T-cell (primary cell): ENCODE measurements around the gene SCGB1C1. TPM values are rescaled to one million over a fixed set of nuclear protein-coding genes. Genes with fewer than 3 reads are reported as not detected.

Experiments used
- ATAC-seq, 4 experiments: fragments of 200-7000 bp in 3 of 4; fragments of 150-1000 bp in 1 of 4; cut with Tn5 transposase; replicated peaks in 1 of 4; 1 replicate in 3 of 4; 2 replicates in 1 of 4; pipeline ENCODE4 v1.10.0; 2021; ENCODE audit warnings: moderate library complexity in 3 of 4, mild to moderate bottlenecking in 2 of 4, moderate number of reproducible peaks in 1 of 4
- CTCF ChIA-PET, 2 donors: fragments of 300-600 bp; sonication (Branson Sonifier 250); formaldehyde crosslinking; loops; one replicate each; lab custom pipeline; 2022; ENCODE audit warnings: antibody characterized with exemption in 2 of 2; lab: Charles Lee
- POLR2A ChIA-PET, 2 donors: fragments of 300-600 bp; sonication (Branson Sonifier 250); formaldehyde crosslinking; loops; one replicate each; lab custom pipeline; 2022; ENCODE audit warnings: antibody characterized with exemption in 2 of 2; lab: Charles Lee
- DNase-seq, 35 experiments: peaks; one replicate each; pipeline versions ENCODE4 v3.0.0 to v3.0.0-alpha.2; 2013 to 2023
- H3K27ac ChIP-seq: one replicate; pipeline ENCODE4 v1.5.1; 2013; ENCODE audit warnings: low read length
- H3K27me3 ChIP-seq, 2 experiments: replicated peaks in 1 of 2; 1 replicate in 1 of 2; 2 replicates in 1 of 2; pipeline versions ENCODE4 v1.6.1 to v1.7.0; 2013; ENCODE audit warnings: low read length in 1 of 2, mixed read lengths in 1 of 2; ENCODE audit not compliant: control insufficient read depth in 2 of 2, insufficient read depth in 2 of 2; ENCODE audit errors: extremely low read depth in 1 of 2
- H3K36me3 ChIP-seq, 2 donors: 1 replicate in 1 of 2; 2 replicates in 1 of 2; pipeline versions ENCODE4 v1.6.1 to v1.7.0; 2013; ENCODE audit warnings: low read length in 1 of 2; ENCODE audit not compliant: control insufficient read depth in 2 of 2, insufficient read depth in 1 of 2; ENCODE audit errors: extremely low read depth in 1 of 2
- H3K4me1 ChIP-seq, 2 experiments: 1 replicate in 1 of 2; 2 replicates in 1 of 2; pipeline versions ENCODE4 v1.6.1 to v1.7.0; 2013; ENCODE audit warnings: low read length in 2 of 2, mixed read lengths in 1 of 2; ENCODE audit not compliant: insufficient read depth in 2 of 2, control insufficient read depth in 1 of 2; ENCODE audit errors: extremely low read depth in 1 of 2
- H3K4me3 ChIP-seq, 2 donors: 1 replicate in 1 of 2; 2 replicates in 1 of 2; pipeline versions ENCODE4 v1.5.1 to v1.7.0; 2013; ENCODE audit warnings: mild to moderate bottlenecking in 2 of 2, low read length in 1 of 2, moderate library complexity in 1 of 2; ENCODE audit not compliant: control insufficient read depth in 1 of 2; ENCODE audit errors: extremely low read depth in 1 of 2
- H3K9me3 ChIP-seq: 2 replicates; pipeline ENCODE4 v1.7.0; 2013
- H3K27ac Mint-ChIP-seq, 2 donors: one replicate each; pipeline ENCODE4 v1.8.0; 2020 to 2021; ENCODE audit warnings: mild to moderate bottlenecking in 2 of 2, mixed read lengths in 2 of 2
- H3K27me3 Mint-ChIP-seq, 2 donors: one replicate each; pipeline ENCODE4 v1.8.0; 2021 to 2022; ENCODE audit warnings: mixed read lengths in 2 of 2
- H3K36me3 Mint-ChIP-seq: one replicate; pipeline ENCODE4 v1.8.0; 2021; ENCODE audit warnings: mixed read lengths
- H3K4me1 Mint-ChIP-seq, 3 donors: one replicate each; pipeline ENCODE4 v1.8.0; 2020 to 2022; ENCODE audit warnings: mixed read lengths in 3 of 3, mild to moderate bottlenecking in 1 of 3
- H3K4me3 Mint-ChIP-seq, 3 donors: one replicate each; pipeline ENCODE4 v1.8.0; 2020 to 2022; ENCODE audit warnings: mild to moderate bottlenecking in 3 of 3, mixed read lengths in 3 of 3, moderate library complexity in 3 of 3
- H3K9me3 Mint-ChIP-seq, 3 donors: one replicate each; pipeline ENCODE4 v1.8.0; 2020 to 2022; ENCODE audit warnings: mixed read lengths in 3 of 3
- WGBS: methylation state at CpG from one replicate; pipeline ENCODE4 v1.1.5; 2013; ENCODE audit warnings: missing lambda C conversion rate; ENCODE audit not compliant: insufficient coverage; 5-methylcytosine and 5-hydroxymethylcytosine counted together
- total RNA-seq, 35 experiments: library from RNA in 6 of 35; stranded (reverse) in 6 of 35; fragments of 120-200 nt in 1 of 35; gene quantifications; one replicate each; pipeline versions ENCODE4 v1.2.1 to v1.2.4 and lab custom pipeline; 2013 to 2026

SCGB1C1 gene
- total RNA-seq, 5 donors from 2014 or later (not counting 1 experiment from before 2014, with no cell fraction given): not detected

- peak in 1 of 35 experiments; percentile 11 for DNase-seq
Observed at GRCh38 chr11:204587-205109, 11.8 kb downstream of the SCGB1C1 start.

GRCh38 chr11:205221-206001 is 12.5 kb downstream of the SCGB1C1 start:
- no peak for ATAC-seq
- peak overlapping the region; percentile 85 to 99 (median 96) for H3K4me3 Mint-ChIP-seq
- no peaks in the 10 kb centered on the region for H3K27me3 Mint-ChIP-seq
- DNase-seq: no peak
- no peaks in the 10 kb centered on the region for H3K27me3 ChIP-seq
- H3K4me1 Mint-ChIP-seq: peaks cover 53 to 69% (median 66%) of the 10 kb centered on the region in 3 donors
- no peak overlapping the region for H3K27ac ChIP-seq
- H3K36me3 Mint-ChIP-seq: peaks cover 26% of the 10 kb centered on the region
- peaks cover 23 to 78% of the 10 kb centered on the region in 2 experiments for H3K4me1 ChIP-seq
- no peaks in the 10 kb centered on the region for H3K9me3 ChIP-seq
- ChIA-PET POLR2A (no interaction called here), CTCF (no interaction called here)
- peak overlapping the region; percentile 55 to 99 for H3K27ac Mint-ChIP-seq
- 97% methylated on average over 14 of the region's 16 CpGs for WGBS
- no peaks in the 10 kb centered on the region for H3K9me3 Mint-ChIP-seq
- H3K4me3 ChIP-seq: no peak overlapping the region
- peaks cover 0 to 42% of the 10 kb centered on the region in 2 donors for H3K36me3 ChIP-seq

More at GRCh38 chr11:204587-205109, 11.8 kb downstream of the SCGB1C1 start:
- 93% methylated on average over 10 of the region's 12 CpGs for WGBS
- peak overlapping the region in 1 of 3 donors; percentile 96 for H3K4me3 Mint-ChIP-seq
- no peaks in the 10 kb centered on the region for H3K9me3 ChIP-seq
- H3K27ac Mint-ChIP-seq: no peak overlapping the region
- CTCF ChIA-PET: no interaction called here
- H3K9me3 Mint-ChIP-seq: no peaks in the 10 kb centered on the region
- no peak overlapping the region for H3K27ac ChIP-seq
- H3K27me3 ChIP-seq: no peaks in the 10 kb centered on the region
- POLR2A ChIA-PET: no interaction called here
- H3K36me3 Mint-ChIP-seq: peaks cover 22% of the 10 kb centered on the region
- H3K4me3 ChIP-seq: no peak overlapping the region
- peaks cover 0 to 38% of the 10 kb centered on the region in 2 donors for H3K36me3 ChIP-seq
- ATAC-seq: no peak
- H3K4me1 ChIP-seq: peaks cover 20 to 70% of the 10 kb centered on the region in 2 experiments
- no peaks in the 10 kb centered on the region for H3K27me3 Mint-ChIP-seq
- peaks cover 46 to 61% (median 59%) of the 10 kb centered on the region in 3 donors for H3K4me1 Mint-ChIP-seq

GRCh38 chr11:206002-206384 is 13.1 kb downstream of the SCGB1C1 start:
- peaks cover 54 to 71% (median 69%) of the 10 kb centered on the region in 3 donors for H3K4me1 Mint-ChIP-seq
- peak overlapping the region; percentile 97 to 99 for H3K27ac Mint-ChIP-seq
- 90% methylated on average over 2 of the region's 7 CpGs for WGBS
- Histone ChIP-seq H3K4me3 (peak overlapping the region; percentile 86 to 89), H3K36me3 (peaks cover under 1 to 43% of the 10 kb centered on the region in 2 donors), H3K27me3 (no peaks in the 10 kb centered on the region), H3K9me3 (no peaks in the 10 kb centered on the region), H3K27ac (peak overlapping the region; percentile 68), H3K4me1 (peaks cover 23 to 83% of the 10 kb centered on the region in 2 experiments)
- DNase-seq: no peak
- no peak for ATAC-seq
- peaks cover 21% of the 10 kb centered on the region for H3K36me3 Mint-ChIP-seq
- H3K4me3 Mint-ChIP-seq: peak overlapping the region; percentile 85 to 99 (median 96)
- ChIA-PET POLR2A (no interaction called here), CTCF (interaction anchor here in 1 of 2 donors (1.3 kb wide), 1 partner anchor 45 kb away, joined by 5 read pairs; no protein-coding TSS in a partner anchor)
- H3K9me3 Mint-ChIP-seq: no peaks in the 10 kb centered on the region
- no peaks in the 10 kb centered on the region for H3K27me3 Mint-ChIP-seq

- WGBS: 3% methylated on average over 37 of the region's 39 CpGs
- ChIA-PET POLR2A (interaction anchor here (0.6 to 1.5 kb wide), 6 partner anchors 29 to 1643 kb away, joined by 3 to 4 read pairs (median 4); partner anchors contain the start of gene RNH1 (in 1 of the 2)), CTCF (interaction anchor here in 1 of 2 donors (0.8 to 1.3 kb wide), 6 partner anchors 30 to 242 kb away, joined by 3 to 5 read pairs (median 4); partner anchors contain the start of gene PSMD13)
- Histone ChIP-seq H3K9me3 (no peaks in the 10 kb centered on the region), H3K4me3 (peak overlapping the region; percentile 86 to 89), H3K4me1 (peaks cover 21 to 82% of the 10 kb centered on the region in 2 experiments), H3K27me3 (no peaks in the 10 kb centered on the region), H3K27ac (peak overlapping the region; percentile 68), H3K36me3 (peaks cover 5 to 48% of the 10 kb centered on the region in 2 donors)
- ATAC-seq (peak in 1 of 4 experiments; percentile 1), DNase-seq (peak in 10 of 35 experiments; percentile 9 to 45 (median 23))
- Mint-ChIP-seq H3K4me3 (peak overlapping the region; percentile 85 to 99 (median 96)), H3K27ac (peak overlapping the region; percentile 98 to 99), H3K36me3 (peaks cover 26% of the 10 kb centered on the region), H3K4me1 (peaks cover 55 to 74% (median 68%) of the 10 kb centered on the region in 3 donors), H3K9me3 (no peaks in the 10 kb centered on the region), H3K27me3 (no peaks in the 10 kb centered on the region)
Observed at GRCh38 chr11:206526-207207, 13.8 kb downstream of the SCGB1C1 start.

- ChIA-PET POLR2A (interaction anchor here (0.6 to 1.5 kb wide), 6 partner anchors 28 to 1643 kb away, joined by 3 to 4 read pairs (median 4); partner anchors contain the start of gene RNH1 (in 1 of the 2)), CTCF (interaction anchor here in 1 of 2 donors (0.8 to 1.3 kb wide), 6 partner anchors 29 to 241 kb away, joined by 3 to 5 read pairs (median 4); partner anchors contain the start of gene PSMD13)
- under 1% methylated on average over 63 of the region's 63 CpGs for WGBS
- H3K27ac Mint-ChIP-seq: peak within 1 kb of the TSS; percentile 98 to 99
- DNase-seq: peak; percentile 95 to 100 (median 98)
- peak within 1 kb of the TSS; percentile 85 to 99 (median 96) for H3K4me3 Mint-ChIP-seq
- Histone ChIP-seq H3K36me3 (peaks cover 9 to 55% of the 10 kb centered on the region in 2 donors), H3K27ac (peak within 1 kb of the TSS; percentile 99), H3K27me3 (no peaks in the 10 kb centered on the region), H3K4me1 (peaks cover 19 to 75% of the 10 kb centered on the region in 2 experiments), H3K9me3 (no peaks in the 10 kb centered on the region), H3K4me3 (peak within 1 kb of the TSS; percentile 97 to 99)
- H3K4me1 Mint-ChIP-seq: peaks cover 48 to 70% (median 63%) of the 10 kb centered on the region in 3 donors
- H3K36me3 Mint-ChIP-seq: peaks cover 28% of the 10 kb centered on the region
- peak; percentile 81 to 88 (median 84) for ATAC-seq
- no peaks in the 10 kb centered on the region for H3K27me3 Mint-ChIP-seq
- H3K9me3 Mint-ChIP-seq: no peaks in the 10 kb centered on the region
Observed at GRCh38 chr11:207208-207862, 14.5 kb downstream of the SCGB1C1 start, which contains the start of the genes BET1L and RIC8A. BET1L (minus strand) TSS chr11:207399; CDS start chr11:207321, 78 bp downstream. RIC8A (plus strand) TSS chr11:207708; CDS start chr11:208855, 1,147 bp downstream.
